ENCODE results near the gene ARID3A.

ARID3A gene

DNA sequence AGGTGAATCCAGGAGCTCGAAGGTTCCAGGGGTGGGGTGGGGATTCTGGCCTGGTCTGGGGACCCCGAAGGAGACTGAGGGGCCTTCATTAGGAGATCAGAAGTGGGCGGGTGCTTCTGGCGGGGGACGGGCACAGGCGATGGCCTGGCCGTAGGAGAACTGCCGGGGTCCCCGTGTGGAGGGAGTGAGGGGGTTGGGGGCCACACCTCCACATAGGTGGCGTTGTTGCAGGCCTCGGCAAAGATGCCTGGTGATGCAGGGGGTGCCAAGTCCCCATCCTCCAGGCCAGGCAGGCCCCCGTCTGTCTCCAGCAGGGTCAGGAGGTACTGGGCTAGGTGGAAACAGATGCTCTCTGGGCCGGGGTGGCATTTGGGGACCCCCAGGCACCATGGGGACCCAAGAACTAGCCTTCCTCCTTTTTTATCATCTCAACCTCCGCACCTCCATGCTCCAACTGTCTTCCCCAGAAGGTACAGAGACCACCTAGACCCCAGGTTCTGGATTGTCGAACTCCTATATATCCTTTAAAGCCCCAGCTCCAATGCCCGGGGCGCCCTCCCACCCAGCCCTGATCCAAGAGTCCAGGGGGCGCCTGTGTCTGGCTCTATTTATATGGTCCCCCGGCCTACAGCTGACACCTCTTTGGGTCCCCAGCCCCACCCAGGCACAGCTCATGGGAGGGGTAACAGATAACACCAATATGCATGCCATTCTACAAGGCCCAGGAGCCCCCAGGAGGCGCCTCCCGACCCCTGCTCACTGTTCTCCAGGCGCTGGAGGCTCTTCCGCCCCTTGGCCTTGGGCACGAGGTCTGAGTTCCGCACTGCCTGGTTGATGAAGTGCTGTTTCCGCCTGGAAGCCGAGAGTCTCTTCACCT, 24.4 kb upstream of the ARID3A start:
- H3K4me3 ChIP-seq (ENCODE audit: low read depth, low read length): no peak overlapping the region

DNA sequence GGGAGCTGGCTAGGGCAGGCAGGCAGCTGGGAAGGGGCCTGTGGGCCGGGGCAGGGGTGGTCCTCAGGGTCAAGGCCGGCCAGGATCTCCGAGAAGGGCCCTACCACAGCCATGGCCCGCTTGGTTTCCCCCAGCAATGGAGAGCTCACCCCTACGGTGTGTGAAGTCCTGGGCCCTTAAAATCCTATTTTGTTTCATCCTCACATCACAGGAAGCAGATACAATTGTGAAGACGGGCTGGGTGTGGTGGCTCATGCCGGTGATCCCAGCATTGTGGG, 23.8 kb upstream of the ARID3A start:
- TF ChIP-seq, protein P1, sequence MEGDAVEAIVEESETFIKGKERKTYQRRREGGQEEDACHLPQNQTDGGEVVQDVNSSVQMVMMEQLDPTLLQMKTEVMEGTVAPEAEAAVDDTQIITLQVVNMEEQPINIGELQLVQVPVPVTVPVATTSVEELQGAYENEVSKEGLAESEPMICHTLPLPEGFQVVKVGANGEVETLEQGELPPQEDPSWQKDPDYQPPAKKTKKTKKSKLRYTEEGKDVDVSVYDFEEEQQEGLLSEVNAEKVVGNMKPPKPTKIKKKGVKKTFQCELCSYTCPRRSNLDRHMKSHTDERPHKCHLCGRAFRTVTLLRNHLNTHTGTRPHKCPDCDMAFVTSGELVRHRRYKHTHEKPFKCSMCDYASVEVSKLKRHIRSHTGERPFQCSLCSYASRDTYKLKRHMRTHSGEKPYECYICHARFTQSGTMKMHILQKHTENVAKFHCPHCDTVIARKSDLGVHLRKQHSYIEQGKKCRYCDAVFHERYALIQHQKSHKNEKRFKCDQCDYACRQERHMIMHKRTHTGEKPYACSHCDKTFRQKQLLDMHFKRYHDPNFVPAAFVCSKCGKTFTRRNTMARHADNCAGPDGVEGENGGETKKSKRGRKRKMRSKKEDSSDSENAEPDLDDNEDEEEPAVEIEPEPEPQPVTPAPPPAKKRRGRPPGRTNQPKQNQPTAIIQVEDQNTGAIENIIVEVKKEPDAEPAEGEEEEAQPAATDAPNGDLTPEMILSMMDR (IDR thresholded peaks at IDR 0.05; ENCODE audit: low read depth, low read length): no peak

More for the DNA sequence above, 24.4 kb upstream of the ARID3A start:
- TF ChIP-seq, protein P1 (IDR thresholded peaks at IDR 0.05; ENCODE audit: low read depth, low read length): no peak

DNA sequence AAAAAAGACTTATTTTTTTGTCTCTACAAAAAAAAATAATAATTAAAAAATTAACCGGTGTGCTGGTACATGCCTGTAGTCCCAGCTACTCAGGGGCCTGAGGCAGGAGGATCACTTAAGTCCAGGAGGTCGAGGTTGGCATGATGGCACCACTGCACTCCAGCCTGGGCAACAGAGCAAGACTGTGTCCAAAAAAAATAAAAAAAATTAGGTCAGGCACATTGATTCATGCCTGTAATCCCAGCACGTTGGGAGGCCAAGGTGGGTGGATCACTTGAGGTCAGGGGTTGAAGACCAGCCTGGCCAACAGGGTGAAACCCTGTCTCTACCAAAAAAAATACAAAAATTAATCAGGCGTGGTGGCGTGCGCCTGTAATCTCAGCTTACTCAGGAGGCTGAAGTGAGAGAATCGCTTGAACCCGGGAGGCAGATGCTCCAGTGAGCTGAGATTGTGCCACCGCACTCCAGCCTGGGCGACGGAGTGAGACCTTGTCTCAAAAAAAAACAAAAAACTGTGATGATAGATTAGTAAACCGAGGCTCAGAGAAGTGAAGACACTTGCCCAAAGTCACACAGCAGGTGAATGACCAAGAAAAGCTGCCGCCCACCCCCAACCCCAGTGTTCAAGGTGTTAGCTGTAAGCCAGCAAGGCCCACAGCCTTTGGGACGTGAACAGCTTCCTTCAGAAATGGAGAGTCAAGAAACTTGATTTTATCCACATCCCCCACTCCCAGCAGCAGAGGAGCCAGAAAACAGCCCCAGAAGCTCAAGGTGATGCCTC, 23.2 kb upstream of the ARID3A start:
- TF ChIP-seq, protein P1 (IDR thresholded peaks at IDR 0.05; ENCODE audit: low read depth, low read length): no peak
- no peak overlapping the region for H3K4me3 ChIP-seq (ENCODE audit: low read depth, low read length)

More for the DNA sequence above, 23.8 kb upstream of the ARID3A start:
- H3K4me3 ChIP-seq (ENCODE audit: low read depth, low read length): no peak overlapping the region

DNA sequence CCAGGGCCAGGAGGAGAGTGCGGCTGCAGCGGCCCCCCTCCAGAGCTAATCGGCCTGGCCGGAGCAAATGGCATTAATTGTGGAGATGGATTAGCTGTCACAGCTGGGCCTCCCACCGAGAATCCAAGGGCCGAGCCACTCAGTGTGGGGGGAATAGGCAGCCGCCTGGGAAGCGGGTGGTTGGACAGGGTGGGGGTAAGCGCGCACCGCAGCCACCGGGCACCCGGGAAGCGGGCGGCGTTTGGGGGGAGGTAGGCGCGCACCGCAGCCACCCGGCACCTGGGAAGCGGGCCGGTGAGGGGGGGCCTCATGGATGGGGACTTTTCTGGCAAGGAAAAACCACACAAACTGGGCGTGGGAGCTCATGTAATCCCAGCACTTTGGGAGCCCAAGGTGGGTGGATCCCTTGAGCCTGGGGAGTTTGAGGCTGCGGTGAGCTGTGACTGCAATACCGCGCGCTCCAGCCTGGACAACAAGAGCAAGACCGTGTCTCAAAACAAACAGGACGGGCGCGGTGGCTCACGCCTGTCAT, 22.5 kb upstream of the ARID3A start:
- H3K4me3 ChIP-seq (ENCODE audit: low read depth, low read length): no peak overlapping the region
- TF ChIP-seq, protein P1 (IDR thresholded peaks at IDR 0.05; ENCODE audit: low read depth, low read length): no peak

DNA sequence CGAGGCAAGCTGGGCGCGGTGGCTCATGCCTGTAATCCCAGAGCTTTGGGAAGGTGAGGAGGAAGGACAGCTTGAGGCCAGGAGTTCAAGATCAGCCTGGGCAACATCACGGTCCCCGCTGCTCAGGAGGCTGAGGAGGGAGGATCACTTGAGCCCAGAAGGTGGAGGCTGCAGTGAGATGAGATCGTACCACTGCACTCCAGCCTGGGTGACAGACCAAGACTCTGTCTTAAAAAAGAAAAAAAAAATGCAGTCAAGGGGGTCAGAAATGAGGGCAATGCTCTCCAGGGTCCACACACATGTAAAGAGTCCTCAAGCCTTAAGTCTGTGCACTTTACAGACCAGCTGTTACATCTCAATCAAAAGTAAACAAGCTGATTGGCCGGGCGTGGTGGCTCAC, 21.3 kb upstream of the ARID3A start:
- H3K4me3 ChIP-seq (ENCODE audit: low read depth, low read length): no peak overlapping the region
- TF ChIP-seq, protein P1 (IDR thresholded peaks at IDR 0.05; ENCODE audit: low read depth, low read length): no peak

DNA sequence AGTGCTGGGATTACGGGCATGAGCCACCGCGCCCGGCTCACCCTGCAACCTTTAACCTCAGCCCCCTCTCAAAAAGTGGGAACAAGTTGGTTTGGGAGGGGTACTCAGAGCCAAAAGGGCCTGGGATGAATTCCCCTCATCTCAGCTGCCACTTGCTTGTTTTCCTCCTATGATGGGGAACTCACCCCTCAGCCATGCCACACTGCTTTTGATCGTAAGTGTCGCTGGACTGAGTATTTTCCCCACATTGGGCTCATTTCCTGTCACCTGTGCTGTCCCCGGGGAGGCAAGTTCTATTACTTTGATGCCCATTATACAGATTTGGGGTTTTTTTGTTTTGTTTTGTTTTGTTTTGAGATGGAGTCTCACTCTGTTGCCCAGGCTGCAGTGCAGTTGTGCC, 19.4 kb upstream of the ARID3A start:
- no peak overlapping the region for H3K4me3 ChIP-seq (ENCODE audit: low read depth, low read length)
- TF ChIP-seq, protein P1 (IDR thresholded peaks at IDR 0.05; ENCODE audit: low read depth, low read length): no peak
